GM21786 (cell line): ENCODE results near the gene ADGRB3.
"Not testable (repeated sequence)": the region's sequence is repeated elsewhere in the genome, so short reads cannot be mapped to it uniquely, and the experiment has no call there.

Source experiments
- ATAC-seq: cut with Tn5 transposase; IDR thresholded peaks from one replicate; pipeline ENCODE4 v1.9.1; 2021; ENCODE audit not compliant: unreplicated experiment

The ADGRB3 gene

GRCh38 chr6:68912805-68913204 is 277.7 kb downstream of the ADGRB3 start:
- not testable (repeated sequence) for ATAC-seq

GRCh38 chr6:68915586-68915985 is 280.5 kb downstream of the ADGRB3 start:
- no peak for ATAC-seq

DNA sequence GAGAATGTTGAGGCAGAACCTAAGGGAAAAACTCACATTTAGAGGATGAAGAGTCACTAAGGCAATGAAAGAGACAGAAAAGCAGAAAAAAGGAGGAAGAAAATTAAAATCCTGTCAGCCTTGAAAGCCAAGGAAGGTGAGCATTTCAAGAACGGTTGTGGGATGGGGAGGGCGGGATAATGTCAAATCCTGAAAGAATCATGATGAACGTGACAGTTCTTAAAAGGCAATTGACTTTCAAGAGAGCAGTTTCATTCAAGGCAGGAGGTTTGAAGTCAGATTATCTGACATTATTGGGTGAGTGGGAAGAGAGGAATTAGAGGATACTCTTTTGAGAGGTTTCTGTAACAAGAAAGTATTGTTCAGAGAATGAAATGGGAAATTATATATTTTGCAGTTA is 284.5 kb downstream of the ADGRB3 start:
- no peak for ATAC-seq

DNA sequence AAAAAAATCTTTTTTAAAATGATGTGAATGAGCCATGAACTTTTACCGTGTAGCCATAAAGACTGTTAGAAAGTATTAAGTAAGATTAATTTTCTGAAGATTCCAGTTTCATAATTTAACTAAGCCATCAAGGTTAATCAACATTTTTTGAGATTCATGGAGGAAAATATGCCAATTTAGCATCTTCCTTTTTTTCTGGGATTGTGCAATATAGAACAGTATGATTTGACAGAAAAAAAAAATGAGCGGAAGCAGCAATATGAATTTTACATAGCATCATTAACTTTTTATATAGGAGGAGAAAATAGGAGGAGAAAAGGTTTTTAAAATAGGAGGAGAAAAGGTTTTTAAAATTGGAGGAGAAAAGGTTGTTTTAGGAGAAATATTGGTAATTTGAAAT is 306.3 kb downstream of the ADGRB3 start:
- ATAC-seq, result no peak

GRCh38 chr6:68947721-68948120 is 312.6 kb downstream of the ADGRB3 start:
- ATAC-seq, result no peak

GRCh38 chr6:68951270-68951669 is 316.2 kb downstream of the ADGRB3 start:
- no peak for ATAC-seq

DNA sequence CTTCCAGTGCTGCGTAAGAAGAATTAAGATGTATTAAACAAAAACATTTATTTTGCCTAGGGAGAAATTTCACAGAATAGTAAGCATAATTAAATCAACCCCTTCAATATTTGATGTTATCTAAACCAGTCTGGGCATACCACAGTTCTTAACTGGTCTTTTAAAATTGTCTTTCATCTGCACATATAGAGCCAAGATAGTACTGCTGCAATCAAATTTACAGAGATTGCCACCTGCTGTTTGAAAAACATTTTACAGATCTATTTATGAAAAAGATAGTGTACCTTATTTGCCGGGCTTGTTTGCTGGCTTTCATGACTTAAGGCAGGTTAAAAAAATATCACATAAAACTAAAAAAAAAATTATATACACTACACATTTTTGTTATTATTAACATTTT is 323.2 kb downstream of the ADGRB3 start:
- no peak for ATAC-seq

DNA sequence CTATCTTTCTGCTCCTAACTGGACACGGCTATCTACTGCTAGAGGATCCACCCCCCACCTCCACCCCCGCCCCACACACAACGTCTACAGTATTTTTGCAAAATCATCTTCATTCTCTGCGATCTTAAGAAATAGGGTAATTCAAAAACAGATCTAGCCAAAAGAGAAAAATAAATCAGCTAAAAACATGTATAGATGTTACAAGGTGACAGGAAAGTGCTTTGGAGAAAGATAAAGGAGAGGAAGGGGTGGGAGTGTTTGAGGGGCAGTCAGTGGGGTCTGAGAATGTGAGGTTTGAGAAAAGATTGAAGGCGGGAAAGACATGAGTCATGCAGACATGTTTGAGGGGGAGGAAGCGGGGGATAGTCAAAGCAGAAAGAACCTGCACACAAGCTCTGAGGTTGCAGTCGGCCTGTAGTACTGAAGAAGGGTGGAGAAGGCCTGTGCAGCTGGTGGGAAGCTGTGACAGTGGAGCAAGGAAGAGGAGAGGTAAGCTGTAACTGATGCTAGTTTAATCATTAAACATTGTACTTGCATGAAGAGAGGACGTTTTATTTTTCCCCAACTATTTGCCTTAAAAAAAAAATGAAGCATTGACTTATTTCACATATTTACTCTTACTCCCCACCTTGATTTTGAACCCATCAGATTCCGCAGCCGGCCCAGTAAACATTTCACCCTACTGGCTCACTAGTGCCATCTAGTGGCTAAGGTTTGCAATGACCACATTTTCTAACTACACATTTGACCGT is 332.6 kb downstream of the ADGRB3 start:
- ATAC-seq, result peak; percentile 86

DNA sequence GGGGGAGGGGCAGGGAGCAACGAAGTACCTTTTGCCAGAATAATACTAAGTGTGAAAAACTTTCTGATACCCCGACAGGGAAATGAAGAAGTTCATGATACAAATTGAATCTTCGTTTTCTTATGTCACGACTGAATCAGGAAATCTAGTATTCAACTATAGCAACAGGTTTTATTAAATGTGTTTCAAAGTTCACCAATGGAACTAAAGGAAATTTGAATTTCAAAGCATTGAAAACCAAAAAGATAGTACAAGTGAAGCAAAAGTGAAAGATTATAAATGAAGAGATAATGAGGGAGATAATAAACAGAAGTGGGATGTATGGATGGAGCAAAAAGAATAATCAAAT is 333.2 kb downstream of the ADGRB3 start:
- ATAC-seq, result no peak

GRCh38 chr6:68973066-68973465 is 338.0 kb downstream of the ADGRB3 start:
- no peak for ATAC-seq

GRCh38 chr6:68975064-68975463 is 340.0 kb downstream of the ADGRB3 start:
- no peak for ATAC-seq

GRCh38 chr6:68975816-68976215 is 340.7 kb downstream of the ADGRB3 start:
- no peak for ATAC-seq

GRCh38 chr6:68976260-68976659 is 341.2 kb downstream of the ADGRB3 start:
- no peak for ATAC-seq

- ATAC-seq, result no peak
These were observed 343.3 kb downstream of the ADGRB3 start for GRCh38 chr6:68978411-68978810.

DNA sequence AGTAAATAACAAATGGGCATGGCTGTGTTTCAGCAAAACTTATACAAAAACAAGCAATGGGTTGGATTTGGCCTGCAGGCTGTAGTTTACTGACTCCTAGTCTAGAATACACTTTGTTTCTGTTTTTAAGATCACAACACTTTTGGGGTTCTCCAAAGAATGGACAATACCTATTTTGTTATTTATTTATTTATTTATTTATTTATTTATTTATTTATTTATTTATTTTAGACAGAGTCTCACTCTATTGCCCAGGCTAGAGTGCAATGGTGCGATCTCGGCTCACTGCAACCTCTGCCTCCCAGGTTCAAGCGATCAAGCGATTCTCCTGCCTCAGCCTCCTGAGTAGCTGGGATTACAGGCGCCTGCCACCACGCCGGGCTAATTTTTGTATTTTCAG is 346.6 kb downstream of the ADGRB3 start:
- ATAC-seq, result not testable (repeated sequence)

DNA sequence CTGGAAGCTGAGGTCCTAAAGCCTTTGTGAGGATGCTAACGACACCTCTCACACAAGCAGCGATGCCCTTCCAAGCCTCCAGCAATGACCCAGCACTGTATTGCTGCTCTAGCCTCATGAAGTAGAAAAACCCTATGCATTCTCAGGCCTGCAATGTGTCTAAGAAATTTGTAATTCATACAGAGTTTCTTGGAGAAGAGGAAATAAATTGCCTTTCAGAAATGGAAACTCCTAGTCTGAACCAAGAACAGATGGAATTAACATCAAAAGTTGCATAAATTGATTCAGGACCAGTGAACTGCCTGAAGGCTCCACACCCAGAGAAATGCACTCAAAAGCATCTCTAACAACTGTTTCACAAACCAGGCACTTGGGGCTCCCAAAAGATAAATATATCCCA is 353.6 kb downstream of the ADGRB3 start:
- ATAC-seq, result no peak

- ATAC-seq, result no peak
These were observed 355.2 kb downstream of the ADGRB3 start for GRCh38 chr6:68990317-68990716.

DNA sequence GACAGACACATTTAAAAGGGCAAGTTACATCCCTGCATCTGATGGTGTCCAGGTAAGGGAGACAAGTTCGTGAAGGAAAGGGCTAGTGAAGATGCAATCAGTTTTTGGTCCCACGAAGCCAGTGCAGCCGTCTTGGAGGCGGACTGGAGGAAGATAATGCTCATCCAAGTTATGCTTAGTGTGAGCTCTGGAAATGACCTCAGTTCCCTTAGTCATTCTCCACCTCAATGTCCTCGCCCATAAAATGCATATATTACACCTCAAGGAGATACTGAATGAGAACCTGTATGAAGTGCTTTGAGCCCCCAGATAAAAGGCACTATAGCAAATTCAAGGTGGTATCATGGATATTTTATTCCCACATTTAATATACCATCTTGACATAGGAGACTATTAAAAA is 358.8 kb downstream of the ADGRB3 start:
- ATAC-seq, result no peak

GRCh38 chr6:68994521-68994920 is 359.4 kb downstream of the ADGRB3 start:
- no peak for ATAC-seq

DNA sequence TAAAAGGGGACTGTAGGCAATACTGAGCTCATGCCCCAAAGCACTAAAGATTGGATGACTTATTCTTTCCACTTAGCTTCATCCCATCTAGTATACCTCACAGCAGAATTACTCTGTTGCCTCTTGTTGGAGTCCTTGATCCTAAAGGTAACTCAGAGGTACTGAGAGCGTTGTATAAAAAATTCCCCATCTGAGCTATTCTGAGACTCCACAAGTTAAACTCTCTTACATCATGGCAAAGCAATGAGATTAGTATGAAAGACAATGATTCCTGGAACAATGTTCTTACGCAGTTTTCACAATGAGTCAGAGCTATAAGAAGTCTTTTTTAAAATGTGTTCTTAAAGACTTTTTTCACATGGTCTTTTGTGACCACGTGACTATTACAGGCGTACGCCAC is 370.1 kb downstream of the ADGRB3 start:
- ATAC-seq, result no peak

DNA sequence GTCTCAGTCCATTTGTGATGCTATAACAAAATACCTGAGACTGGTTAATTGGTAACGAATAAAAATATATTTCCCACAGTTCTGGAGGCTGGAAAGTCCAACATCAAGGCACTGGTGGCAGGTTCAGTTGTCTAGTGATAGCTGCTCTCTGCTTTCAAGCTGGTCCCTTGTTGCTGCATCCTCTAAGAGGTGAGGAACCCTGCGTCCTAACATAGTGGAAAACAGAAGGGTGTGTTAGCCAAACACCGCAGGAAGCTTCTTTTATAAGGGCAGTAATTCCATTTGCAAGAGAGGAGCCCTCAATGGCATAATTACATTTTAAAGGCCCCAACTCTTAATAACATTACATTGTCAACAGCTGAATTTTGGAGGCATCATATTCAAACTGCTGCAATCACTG is 372.7 kb downstream of the ADGRB3 start:
- no peak for ATAC-seq

GRCh38 chr6:69012211-69012610 is 377.1 kb downstream of the ADGRB3 start:
- ATAC-seq, result no peak

- ATAC-seq, result no peak
These were observed 377.8 kb downstream of the ADGRB3 start for GRCh38 chr6:69012876-69013275.
